Ramos (cell line): ENCODE results near the gene ANKS1B.

ENCODE experiments used
- in situ Hi-C: fragments of 300-500 bp; cut with MboI; formaldehyde crosslinking; loops from one replicate; pipeline ENCODE4 v1.14.3; 2022; ENCODE audit warnings: low sequenced_read_pairs; ENCODE audit not compliant: unreplicated experiment

Gene ANKS1B

DNA sequence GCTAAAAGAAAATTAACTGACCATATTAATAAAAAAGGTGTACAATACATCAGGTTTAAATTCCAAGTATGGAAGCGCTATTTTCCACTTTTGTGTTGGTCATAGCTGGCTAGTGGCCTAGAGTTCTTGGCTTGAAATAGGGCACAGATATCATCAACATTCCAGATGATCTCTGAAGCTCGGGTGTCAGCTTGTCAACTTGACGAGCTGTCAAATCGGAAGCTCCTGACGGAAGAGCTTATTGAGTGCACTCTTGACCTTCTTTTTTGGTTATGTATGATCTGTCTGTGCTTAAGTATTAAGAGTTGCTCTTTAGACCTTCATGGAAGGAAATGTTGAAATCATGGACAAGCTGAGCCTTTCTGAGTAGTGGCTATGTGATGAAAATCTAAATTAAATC lies 1161.7 kb downstream of the ANKS1B start:
- in situ Hi-C loops = no loop called here

DNA sequence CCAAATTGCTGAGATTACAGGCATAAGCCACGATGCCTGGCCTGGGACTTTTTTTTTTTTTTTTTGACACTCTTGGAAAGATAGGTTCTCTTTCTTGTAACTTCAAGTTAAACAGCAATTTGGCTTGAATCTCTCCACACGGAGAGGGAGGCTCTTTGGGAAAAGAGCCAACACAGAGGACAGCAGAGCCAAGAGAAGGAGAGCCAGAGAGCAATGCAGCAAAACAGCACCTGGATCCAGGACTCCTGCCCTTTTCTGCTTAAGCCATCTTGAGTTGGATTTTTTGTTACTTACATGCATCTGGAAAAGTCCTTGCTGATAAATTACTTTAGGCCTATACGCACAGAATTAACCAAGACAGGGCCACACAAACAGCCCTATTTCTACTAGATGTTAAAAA lies 1162.9 kb downstream of the ANKS1B start:
- in situ Hi-C loops = no loop called here

DNA sequence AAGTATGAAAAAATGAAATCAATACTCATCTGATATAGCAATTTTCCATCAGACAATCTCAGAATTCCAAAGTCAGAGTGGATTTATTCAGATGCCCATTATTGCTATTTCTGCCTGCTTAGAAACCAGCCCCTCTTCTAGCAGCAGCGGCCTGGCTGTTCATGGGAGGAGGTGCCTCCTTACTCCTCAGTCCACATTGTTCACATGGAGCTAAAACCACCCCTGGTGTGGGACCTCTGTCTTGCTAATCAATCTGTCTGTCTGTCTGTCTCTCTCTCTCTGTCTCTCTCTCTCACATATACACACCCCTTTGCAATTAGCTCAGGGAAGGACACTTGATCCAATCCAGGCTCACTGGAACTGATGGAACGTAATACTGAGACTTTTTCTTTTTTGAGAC lies 1163.5 kb downstream of the ANKS1B start:
- in situ Hi-C loops = no loop called here

DNA sequence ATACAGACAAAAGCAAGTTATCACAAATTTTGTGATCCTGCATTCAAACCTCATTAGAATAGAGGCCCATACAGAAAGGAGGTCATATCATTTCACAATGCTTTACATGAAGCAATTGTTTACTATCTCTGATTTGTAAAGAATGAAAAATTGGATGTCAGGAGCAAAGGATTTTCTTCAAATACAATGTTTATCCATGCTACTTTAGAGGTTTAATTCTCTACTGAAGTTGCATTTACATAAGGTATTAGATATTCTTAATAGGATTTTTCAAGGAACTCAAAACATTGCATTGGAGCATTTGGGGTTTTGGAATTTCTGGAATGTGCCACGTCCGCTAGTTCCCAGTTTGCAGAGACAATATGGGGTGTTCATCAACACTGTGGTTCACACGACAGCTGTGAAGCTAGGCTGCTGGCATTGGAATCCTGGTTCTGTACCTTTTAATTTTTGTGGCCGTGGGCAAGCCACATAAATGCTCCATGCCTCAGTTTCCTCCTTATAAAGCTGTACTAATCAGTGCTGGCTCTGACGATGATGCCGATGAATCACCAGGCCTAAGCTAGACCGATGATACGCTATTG lies 1164.8 kb downstream of the ANKS1B start:
- in situ Hi-C loops = no loop called here

DNA sequence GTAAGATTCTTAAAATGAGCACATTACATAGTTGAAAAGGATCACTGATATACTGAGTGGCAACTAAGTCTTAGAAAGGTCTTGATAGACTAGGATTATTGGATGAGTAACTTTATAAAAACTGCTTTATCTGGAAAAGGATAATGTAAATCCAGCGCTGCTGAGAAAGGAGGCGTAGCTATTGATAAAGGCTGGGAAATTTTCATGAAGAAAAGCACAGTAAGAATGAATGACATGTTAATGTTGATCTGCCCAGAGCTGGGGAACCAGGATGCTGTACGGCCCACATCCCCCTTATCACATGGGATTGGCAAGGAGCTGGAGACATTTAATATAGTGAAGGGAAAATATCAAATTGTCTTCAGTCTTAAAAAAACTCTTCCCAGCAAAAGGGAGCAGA lies 1165.7 kb downstream of the ANKS1B start:
- in situ Hi-C loops = no loop called here

DNA sequence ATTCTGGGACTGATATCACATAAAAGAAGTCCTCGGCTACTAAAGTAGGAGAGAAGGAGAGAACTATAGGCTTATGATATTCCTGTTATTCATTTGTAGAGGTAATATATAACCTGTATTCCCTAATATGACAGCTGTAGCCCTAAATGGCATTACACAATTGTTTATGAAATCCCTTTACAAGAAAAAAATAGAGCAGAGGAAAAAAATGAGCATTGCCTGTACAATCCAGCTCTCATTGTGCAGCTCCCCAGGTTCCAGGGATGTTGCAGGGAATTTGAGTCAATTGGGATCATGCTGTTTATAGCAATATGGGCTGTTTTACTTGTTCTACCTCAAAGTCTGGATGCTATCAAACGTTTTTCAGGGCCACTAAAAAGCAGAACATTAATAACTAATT lies 1166.5 kb downstream of the ANKS1B start:
- in situ Hi-C loops = no loop called here

DNA sequence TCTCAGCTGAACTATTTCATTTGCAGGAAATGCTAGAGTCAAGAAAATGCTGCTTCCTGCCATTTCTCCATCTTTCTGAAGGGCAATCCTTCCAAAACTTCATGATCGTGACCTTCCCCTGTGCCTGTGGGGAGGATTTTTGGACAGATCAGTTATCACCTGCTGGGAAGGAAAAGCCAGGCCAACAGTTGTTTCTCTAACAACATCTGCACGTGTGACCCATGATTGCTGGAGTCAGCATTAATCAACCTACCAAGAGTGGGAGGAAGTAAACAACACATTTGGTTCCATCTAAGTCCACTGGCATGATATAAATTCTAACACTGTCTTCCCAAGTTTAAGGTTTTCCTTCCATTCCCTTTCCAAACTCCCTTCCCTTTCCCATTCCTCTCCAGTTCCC lies 1167.0 kb downstream of the ANKS1B start:
- in situ Hi-C loops = no loop called here

DNA sequence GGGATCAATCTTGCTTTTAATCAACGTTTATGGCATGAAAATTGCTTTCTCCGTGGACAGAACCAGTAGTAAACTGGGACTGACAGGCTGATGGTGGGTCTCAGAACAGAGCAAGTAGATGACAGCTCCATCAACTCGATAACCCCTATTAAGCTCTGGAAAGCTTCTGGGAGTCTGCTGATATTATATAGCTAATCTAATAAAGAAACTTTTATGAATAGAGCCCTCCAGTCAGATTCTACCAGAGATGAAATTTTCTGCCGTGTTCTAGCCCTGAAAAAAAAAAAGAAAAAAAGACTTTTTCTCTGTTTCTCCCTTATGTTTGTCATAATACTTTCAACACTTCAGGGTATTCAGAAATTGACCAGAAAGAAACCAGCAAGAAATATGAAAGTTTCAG lies 1168.0 kb downstream of the ANKS1B start:
- in situ Hi-C loops = no loop called here

DNA sequence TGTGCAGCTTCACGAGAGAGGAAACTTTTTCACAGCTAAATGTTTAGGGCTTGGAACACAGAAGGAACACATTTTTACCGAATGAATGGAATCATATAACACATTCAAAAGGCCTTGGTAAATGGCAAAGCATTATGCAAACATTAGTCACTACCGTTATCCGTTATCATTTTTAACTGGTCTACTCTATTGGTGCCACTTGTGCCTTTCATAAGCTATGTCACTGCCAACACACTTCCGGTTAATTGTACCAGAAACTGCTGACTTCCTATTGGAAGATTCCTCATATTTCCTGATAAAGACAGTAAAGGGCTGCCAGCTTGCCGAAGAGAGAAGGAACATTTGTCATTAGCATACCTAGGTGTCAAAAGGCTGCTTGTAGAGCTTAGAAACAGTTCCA lies 1170.5 kb downstream of the ANKS1B start:
- in situ Hi-C loops = no loop called here

DNA sequence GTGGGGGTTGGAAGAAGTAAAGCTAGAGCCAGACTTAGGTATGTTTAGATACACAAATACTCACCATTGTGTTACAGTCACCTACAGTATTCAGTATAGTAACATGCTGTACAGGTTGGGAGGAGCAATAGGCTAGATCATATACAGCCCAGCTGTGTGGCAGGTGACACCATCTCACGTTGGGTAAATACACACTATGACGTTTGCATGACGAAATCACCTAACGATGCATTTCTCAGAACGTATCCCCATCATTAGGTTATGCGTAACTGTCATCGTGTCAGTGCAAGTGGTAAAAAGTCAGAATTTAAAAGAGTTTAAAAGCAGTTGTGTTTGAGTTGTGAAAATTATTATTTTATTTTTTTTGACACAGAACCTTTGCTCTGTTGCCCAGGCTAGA lies 1172.5 kb downstream of the ANKS1B start:
- in situ Hi-C loops = no loop called here

DNA sequence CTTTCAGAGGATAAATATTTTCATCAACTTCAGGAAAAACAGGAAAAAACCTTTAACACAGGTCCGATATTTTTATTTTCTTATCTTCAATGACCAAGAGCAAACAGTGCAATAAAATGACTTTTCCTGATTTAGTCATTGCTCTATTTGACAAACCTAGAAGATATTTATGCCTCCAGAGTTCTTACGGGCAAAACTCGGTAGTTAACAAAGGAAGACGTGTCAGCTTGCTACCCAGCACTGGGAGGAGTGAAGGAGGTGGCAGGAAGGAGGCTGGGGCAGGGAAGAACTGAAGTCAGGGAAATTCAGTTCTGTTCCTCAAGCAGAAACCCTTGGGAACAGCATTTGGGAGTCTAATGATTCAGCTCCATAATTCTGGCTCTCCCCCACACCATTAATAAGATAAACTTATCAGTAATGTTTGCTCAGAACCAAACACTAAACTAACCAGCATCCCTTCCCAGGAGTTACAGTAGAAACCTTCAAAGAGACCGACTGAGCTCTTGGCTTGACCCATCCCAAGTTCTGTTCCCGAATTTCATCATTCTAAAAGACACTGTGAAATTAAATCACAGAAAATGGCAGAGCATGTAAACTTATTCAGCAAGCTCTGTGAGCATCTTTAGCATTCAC lies 1176.4 kb downstream of the ANKS1B start:
- in situ Hi-C loops = no loop called here

DNA sequence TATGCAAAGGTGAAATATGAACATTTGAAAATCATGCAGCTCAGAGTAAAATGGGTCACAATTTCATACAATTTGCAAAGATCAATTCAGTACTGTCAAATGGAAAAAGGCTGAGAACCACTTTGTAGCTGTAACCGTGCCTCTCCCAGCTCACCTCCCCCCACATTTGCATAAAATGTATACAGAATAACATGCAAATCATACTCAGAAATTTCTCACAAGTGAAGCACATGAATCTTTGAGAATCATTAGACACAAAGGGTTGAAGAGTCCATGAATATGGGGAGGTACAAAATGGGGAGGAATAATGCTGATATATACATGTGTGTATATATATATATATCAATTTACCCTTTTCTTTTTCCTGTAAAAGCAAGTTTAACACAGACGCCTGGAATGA lies 1177.5 kb downstream of the ANKS1B start:
- in situ Hi-C loops = no loop called here

DNA sequence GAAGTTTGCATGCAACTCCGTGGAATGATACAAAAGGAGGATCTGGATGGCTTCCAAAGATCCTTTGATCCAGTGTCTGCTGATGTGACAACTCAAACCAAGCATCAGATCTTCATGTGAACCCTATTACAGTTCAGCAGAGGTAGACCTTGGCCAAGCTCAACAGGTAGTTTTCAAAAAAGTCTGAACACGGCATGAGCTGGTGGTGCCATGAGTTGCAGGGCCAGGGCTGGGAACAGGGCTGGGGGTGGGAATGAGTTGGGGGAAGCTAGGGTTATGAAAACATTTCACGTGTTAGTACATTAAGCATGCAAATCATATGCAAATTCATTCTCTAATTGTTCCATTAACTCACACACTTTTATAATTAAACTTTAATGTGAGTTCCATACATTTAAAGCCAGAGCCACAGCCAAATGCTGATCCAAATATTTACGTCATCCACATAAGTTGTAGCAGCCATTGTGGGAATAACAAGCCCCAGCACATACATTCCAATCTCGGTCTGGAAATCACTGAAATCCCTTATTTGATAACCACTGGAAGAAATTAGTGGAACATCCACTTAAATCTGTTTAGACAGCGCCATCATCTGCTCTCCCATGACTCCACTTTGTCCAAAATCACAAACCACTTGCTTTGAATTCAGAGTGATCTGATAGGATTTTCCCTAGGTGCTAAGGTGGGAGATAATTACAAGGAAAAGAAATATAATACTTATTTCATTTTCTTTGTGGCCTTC lies 1181.1 kb downstream of the ANKS1B start:
- in situ Hi-C loops = no loop called here

DNA sequence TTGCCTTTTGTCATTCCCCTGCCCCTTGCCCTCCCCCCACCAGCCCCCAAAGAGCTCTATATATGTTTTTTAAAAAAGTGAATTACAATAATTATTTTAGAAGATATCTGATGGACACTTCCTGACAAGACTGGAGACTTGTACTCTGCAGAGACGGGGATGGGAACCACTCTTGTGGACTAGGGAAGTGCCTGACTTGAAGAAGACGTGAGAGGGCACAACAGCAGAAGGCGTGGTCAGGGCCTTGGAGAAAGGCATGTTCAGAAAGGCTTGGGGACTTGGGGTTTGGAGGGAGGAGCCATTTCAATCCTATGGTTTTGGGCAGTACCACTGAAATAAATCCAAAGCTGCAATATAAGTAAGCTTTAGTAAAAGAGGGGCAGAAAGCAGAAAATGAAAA lies 1184.9 kb downstream of the ANKS1B start:
- in situ Hi-C loops = no loop called here

DNA sequence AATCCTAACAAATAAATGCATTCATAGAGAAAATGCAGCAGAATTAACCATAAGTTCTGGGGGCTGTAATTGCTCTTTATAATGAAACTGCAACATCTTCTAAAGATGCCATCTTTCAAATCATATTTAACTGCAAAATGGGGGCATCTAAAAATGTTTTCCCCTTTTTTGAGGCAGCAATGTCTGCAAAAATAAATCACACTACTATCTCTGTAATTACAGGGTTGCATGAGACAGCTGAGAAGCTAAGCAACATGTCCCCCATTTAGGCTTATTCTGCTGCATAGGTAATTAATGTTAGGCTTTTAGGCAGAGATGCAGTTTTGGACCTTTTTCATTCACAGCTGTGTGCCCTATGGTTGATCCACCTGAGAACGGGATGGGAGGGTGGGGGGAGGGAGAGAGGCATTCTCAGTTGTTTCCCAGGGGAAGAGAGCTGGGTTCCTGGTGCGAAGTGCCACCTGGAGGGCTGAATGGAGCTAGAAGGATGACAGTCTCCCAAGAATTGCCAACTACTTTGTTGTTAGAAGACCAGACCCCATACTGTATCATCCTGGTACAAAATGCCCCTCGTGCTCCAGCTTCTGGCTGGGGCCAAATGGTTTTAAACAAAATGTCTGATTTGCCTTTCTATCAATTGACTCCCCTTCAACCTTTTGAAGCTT lies 1185.5 kb downstream of the ANKS1B start:
- in situ Hi-C loops = no loop called here

DNA sequence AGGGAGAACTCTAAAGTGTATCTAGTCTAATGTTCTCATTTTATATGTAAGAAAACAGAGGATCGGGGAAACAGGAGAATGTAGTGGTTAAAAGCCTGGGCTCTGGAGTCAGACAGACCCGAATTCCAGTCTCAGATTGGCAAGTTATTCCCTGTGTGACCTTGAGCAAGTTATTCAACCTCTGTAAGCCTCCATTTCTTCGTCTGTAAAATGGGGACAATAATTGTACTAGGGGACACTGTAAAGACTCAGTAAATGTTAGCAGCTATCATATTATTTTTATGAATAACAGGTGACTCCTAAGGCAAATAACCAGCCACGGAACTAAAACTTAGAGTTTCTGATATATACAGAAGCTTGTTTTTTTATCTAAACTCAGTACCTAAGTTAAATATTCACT lies 1187.5 kb downstream of the ANKS1B start:
- in situ Hi-C loops = no loop called here

DNA sequence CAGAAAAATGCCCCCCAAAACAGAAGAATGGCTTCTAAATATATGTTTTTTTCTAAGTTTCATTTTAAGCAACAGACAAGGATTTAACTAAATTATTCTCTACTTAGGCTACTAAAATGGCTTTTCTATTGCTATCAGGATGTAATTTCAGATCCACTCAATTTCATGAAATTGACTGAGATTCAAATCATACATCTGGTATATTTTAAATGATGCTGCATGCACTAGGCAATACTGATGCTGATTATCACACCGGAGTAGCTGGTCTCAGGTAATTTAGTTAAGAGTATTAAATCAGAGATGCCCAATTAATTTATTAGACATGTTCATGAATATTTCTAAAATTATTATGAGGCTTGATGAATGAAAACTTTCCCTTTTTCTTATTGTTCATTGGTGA lies 1188.0 kb downstream of the ANKS1B start:
- in situ Hi-C loops = no loop called here

DNA sequence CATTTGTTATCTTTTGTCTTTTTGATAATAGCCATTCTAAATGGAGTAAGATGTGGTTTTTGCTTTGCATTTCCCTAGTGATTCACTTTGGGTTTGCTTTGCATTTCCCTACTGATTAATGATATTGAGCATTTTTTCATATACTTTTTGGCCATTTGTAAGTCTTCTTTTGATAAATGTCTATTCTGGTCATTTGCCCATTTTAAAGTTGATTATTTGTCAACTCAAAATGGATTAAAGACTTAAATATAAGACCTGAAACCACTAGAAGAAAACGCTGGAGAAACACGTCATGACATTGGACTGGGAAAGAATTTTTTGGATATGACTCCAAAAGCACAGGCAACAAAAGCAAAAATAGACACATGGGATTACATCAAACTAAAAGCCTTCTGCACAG lies 1191.6 kb downstream of the ANKS1B start:
- in situ Hi-C loops = no loop called here

DNA sequence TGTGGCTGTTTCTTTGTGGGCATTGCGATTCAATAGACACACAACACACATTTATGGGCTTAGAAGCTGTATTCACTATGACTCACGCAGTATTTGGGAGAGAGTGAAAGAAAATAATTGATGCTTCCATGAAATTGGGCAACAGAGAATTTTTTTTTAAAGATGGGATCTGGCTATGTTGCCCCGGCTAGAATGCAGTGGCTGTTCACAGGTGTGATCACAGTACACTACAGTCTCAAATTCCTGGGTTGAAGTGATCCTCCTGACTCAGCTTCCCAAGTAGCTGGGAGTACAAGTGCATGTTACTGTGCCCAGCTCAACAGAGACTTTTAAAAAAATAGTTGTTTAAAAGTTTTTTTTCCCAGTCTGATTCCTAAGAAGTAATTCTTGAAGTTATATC lies 1193.3 kb downstream of the ANKS1B start:
- in situ Hi-C loops = no loop called here

DNA sequence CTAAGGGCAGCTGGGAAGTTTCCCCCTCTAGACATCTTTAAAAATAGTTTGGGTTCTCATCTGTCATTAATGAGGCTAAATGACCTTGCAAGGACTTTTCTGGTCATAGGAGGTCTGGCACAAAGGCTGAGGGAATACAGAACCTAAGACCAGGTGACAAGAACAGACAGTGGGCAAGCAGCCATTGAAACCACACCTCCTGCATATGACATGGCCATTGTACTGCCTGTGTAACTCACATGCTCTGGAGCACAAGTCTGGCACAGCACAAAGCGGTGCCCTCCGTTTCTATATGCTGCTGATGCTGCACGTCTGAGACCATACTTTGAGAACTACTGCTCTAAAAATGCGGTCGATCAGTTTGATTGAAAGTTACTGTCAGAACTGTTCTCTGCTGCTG lies 1196.3 kb downstream of the ANKS1B start:
- in situ Hi-C loops = no loop called here

DNA sequence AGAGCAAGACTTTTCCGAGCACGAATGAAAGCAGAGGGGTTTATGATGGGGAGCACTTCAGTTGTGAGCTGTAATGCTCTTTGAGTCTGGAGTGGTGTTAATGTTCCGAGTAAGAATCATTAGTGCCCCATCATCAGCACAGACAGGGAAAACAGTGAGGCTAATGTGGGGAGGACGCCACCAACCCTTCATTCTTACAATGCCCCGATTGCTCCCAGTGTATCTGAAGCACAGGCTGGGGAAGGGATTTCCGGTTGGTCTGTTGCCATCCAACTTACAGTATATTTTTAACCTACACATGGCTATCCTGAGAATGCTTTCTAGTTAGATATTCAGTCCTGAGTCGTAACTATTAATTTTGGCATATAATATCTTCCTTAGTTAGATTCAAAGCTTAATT lies 1198.1 kb downstream of the ANKS1B start:
- in situ Hi-C loops = no loop called here
